ENCODE data around the gene PEA15. TPM values are rescaled to one million over a fixed set of nuclear protein-coding genes. Genes with fewer than 3 reads are reported as not detected.

The PEA15 gene
- total RNA-seq, 1 donor from 2014 or later: 194 TPM

- DNase-seq (ENCODE audit: low read depth): no peak
Observed at GRCh38 chr1:160208557-160209320, 3.6 kb downstream of the PEA15 start.

- DNase-seq (ENCODE audit: low read depth): no peak
Observed at GRCh38 chr1:160209321-160210046, 4.3 kb downstream of the PEA15 start.

- DNase-seq (ENCODE audit: low read depth): no peak
Observed at GRCh38 chr1:160210561-160210960, 5.4 kb downstream of the PEA15 start.

- no peak for DNase-seq (ENCODE audit: low read depth)
Observed at GRCh38 chr1:160211046-160211790, 6.0 kb downstream of the PEA15 start.

- DNase-seq (ENCODE audit: low read depth): no peak
Observed at GRCh38 chr1:160214481-160215140, 9.4 kb downstream of the PEA15 start.

GRCh38 chr1:160216301-160216700 lies 11.1 kb downstream of the PEA15 start:
- DNase-seq (ENCODE audit: low read depth): no peak

GRCh38 chr1:160217481-160218051 lies 12.4 kb downstream of the PEA15 start:
- DNase-seq (ENCODE audit: low read depth): no peak

- DNase-seq (ENCODE audit: low read depth): peak; percentile 61
Observed at GRCh38 chr1:160219062-160219929, 14.1 kb downstream of the PEA15 start.

GRCh38 chr1:160220301-160220700 lies 15.1 kb downstream of the PEA15 start:
- no peak for DNase-seq (ENCODE audit: low read depth)

GRCh38 chr1:160221089-160221488 lies 15.9 kb downstream of the PEA15 start:
- no peak for DNase-seq (ENCODE audit: low read depth)

GRCh38 chr1:160222546-160222945 lies 17.4 kb downstream of the PEA15 start:
- no peak for DNase-seq (ENCODE audit: low read depth)

GRCh38 chr1:160224606-160225005 lies 19.4 kb downstream of the PEA15 start:
- no peak for DNase-seq (ENCODE audit: low read depth)

- no peak for DNase-seq (ENCODE audit: low read depth)
Observed at GRCh38 chr1:160225345-160225744, 20.2 kb downstream of the PEA15 start.

GRCh38 chr1:160226623-160227022 lies 21.4 kb downstream of the PEA15 start:
- DNase-seq (ENCODE audit: low read depth): no peak

GRCh38 chr1:160227034-160227433 lies 21.9 kb downstream of the PEA15 start:
- no peak for DNase-seq (ENCODE audit: low read depth)

GRCh38 chr1:160227561-160227960 lies 22.4 kb downstream of the PEA15 start:
- DNase-seq (ENCODE audit: low read depth): no peak

- DNase-seq (ENCODE audit: low read depth): no peak
Observed at GRCh38 chr1:160228431-160228830, 23.2 kb downstream of the PEA15 start.

GRCh38 chr1:160232911-160233310 lies 27.7 kb downstream of the PEA15 start:
- no peak for DNase-seq (ENCODE audit: low read depth)

- no peak for DNase-seq (ENCODE audit: low read depth)
Observed at GRCh38 chr1:160236806-160237205, 31.6 kb downstream of the PEA15 start.

GRCh38 chr1:160237558-160237957 lies 32.4 kb downstream of the PEA15 start:
- no peak for DNase-seq (ENCODE audit: low read depth)

GRCh38 chr1:160238408-160238807 lies 33.2 kb downstream of the PEA15 start:
- DNase-seq (ENCODE audit: low read depth): no peak
